Measurements from ENCODE around the gene DOCK1.

GRCh38 chr10:126959431-126959830, 54.2 kb downstream of the DOCK1 start:
- TF ChIP-seq CTCF (conservative IDR thresholded peaks at IDR 0.05 in 1 of 2, IDR thresholded peaks at IDR 0.05 in 1 of 2; ENCODE audit: low read depth in 1 of 2, low read length in 2 of 2): no peak
- no peak for TF ChIP-seq EZH2 (IDR thresholded peaks at IDR 0.05; ENCODE audit: low read length, missing control alignments)

Measured in fibroblast of lung (primary cell).